Panc1 (cell line): Measurements from ENCODE around the gene PTK6. TPM values are rescaled to one million over a fixed set of nuclear protein-coding genes. Genes with fewer than 3 reads are reported as not detected.
A peak's percentile ranks its signal among the peaks of the same experiment; 100 is the strongest.

Experiments used
- ATAC-seq: fragments of 200-7000 bp; cut with Tn5 transposase; 2 replicates; pipeline ENCODE4 v1.9.1; 2020; ENCODE audit warnings: mild to moderate bottlenecking, moderate library complexity
- BruUV-seq: library from RNA; stranded (reverse); fragments of 400-500 nt; replicated peaks from 2 replicates; lab custom pipeline; 2021; lab: Mats Ljungman, UMichigan
- CTCF ChIA-PET: fragments of 300-600 bp; sonication (Branson Sonifier 250); formaldehyde crosslinking; loops from one replicate; lab custom pipeline; 2022; ENCODE audit warnings: antibody characterized with exemption; lab: Charles Lee
- POLR2A ChIA-PET: fragments of 300-600 bp; sonication (Branson Sonifier 250); formaldehyde crosslinking; loops from one replicate; lab custom pipeline; 2022; ENCODE audit warnings: antibody characterized with exemption; lab: Charles Lee
- DNase-seq: peaks from one replicate; pipeline ENCODE4 v3.0.0-alpha.2; 2010; ENCODE audit warnings: low read depth, low spot score
- H3K27ac ChIP-seq: 2 replicates; pipeline ENCODE4 v1.5.1; 2011; ENCODE audit warnings: mild to moderate bottlenecking, low read length, inconsistent platforms
- H3K27me3 ChIP-seq: fragments of 200-500 bp; sonication (Bioruptor generic); 2 replicates; pipeline ENCODE4 v1.6.0; 2014; ENCODE audit warnings: low read length, inconsistent platforms; ENCODE audit not compliant: control insufficient read depth, insufficient read depth
- H3K36me3 ChIP-seq: fragments of 200-500 bp; sonication (Bioruptor generic); 2 replicates; pipeline ENCODE4 v1.5.1; 2014; ENCODE audit warnings: inconsistent platforms, mild to moderate bottlenecking, low read length, moderate library complexity; ENCODE audit not compliant: control insufficient read depth, insufficient read depth
- H3K4me1 ChIP-seq: 2 replicates; pipeline ENCODE4 v1.5.1; 2011; ENCODE audit warnings: inconsistent platforms, mild to moderate bottlenecking, low read length, moderate library complexity; ENCODE audit not compliant: control insufficient read depth, insufficient read depth
- H3K4me3 ChIP-seq, 2 experiments: 2 replicates each; pipeline ENCODE4 v1.5.1; 2011 to 2012; ENCODE audit warnings: low read depth in 2 of 2, low read length in 2 of 2, mild to moderate bottlenecking in 2 of 2, inconsistent platforms in 1 of 2, moderate library complexity in 1 of 2
- H3K9me3 ChIP-seq: fragments of 200-500 bp; sonication (Bioruptor generic); 2 replicates; pipeline ENCODE4 v1.5.1; 2014; ENCODE audit warnings: low read depth, mild to moderate bottlenecking, inconsistent platforms, low read length, moderate library complexity; ENCODE audit not compliant: control insufficient read depth, insufficient read depth
- CTCF ChIP-seq: fragments of 450-650 bp; IDR thresholded peaks from 2 replicates; pipeline ENCODE4 v1.5.1; 2017; ENCODE audit warnings: mild to moderate bottlenecking
- POLR2AphosphoS5 ChIP-seq: IDR thresholded peaks from 2 replicates; pipeline ENCODE4 v1.6.1; 2012; ENCODE audit warnings: mild to moderate bottlenecking, low read depth, low read length, moderate library complexity
- REST ChIP-seq, 2 experiments: IDR thresholded peaks; 2 replicates each; pipeline ENCODE4 v1.6.1; 2011 to 2012; ENCODE audit warnings: low read depth in 2 of 2, control low read depth in 1 of 2, low read length in 1 of 2, mild to moderate bottlenecking in 1 of 2, moderate library complexity in 1 of 2; ENCODE audit not compliant: insufficient read depth in 1 of 2
- SIN3A ChIP-seq: IDR thresholded peaks from 2 replicates; pipeline ENCODE4 v1.6.1; 2012; ENCODE audit warnings: low read depth, mild to moderate bottlenecking, low read length, moderate library complexity, borderline replicate concordance; ENCODE audit not compliant: insufficient read depth
- TCF7L2 ChIP-seq: IDR thresholded peaks from 2 replicates; pipeline ENCODE4 v1.6.1; 2011; ENCODE audit warnings: mild to moderate bottlenecking, low read depth, low read length, inconsistent platforms
- in situ Hi-C: cut with HindIII; loops from 2 replicates; pipeline ENCODE4 v1.10.0; 2016; ENCODE audit warnings: low sequenced_read_pairs, low pct_unique_long_range_greater_than_20kb
- intact Hi-C: fragments of 100-400 bp; cut with micrococcal nuclease; formaldehyde crosslinking; loops from one replicate; pipeline ENCODE4 v1.10.0; 2022; ENCODE audit not compliant: unreplicated experiment
- total RNA-seq: library from RNA; stranded (reverse); gene quantifications from one replicate; pipeline ENCODE4 v1.2.1, GENCODE V29; 2021; ENCODE audit not compliant: unreplicated experiment

Gene PTK6
- total RNA-seq, 1 experiment from 2014 or later = 6.5 TPM

DNA sequence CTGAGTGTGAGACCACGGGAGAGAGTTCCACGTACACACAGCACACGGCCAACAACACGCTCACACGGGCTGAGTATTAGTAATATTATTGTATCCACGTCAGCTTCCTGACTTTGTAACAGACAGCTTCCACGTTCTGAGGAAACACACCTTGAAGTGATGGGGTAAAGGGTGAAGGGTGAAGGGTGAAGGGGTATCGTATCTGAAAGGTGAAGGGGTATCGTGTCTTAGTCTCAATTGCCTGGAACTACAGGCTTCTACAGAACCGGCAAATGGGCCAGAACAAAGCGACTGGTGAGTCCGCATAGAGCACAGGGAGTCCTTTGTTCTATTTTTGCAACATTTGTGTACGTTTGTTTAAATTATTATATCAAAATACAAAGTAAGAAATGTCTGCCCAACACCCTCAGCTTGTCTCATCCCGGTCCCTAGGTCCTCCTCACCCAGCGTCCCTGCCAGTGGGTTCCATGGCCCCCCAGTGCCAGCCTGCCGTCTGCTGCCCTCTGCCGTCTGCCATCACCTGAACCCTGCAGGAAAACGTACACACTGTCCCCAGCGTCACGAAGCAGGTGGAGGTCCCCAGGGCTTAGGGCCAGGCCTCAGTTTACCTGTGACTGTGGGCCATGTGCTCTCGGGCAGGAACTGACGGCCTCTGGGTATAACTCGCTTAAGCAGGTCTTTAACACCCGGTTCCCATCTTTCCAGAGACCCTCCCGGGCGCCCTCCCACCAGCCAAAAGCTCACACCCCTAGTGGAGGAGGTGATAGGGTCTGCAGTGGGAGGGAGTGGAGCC is 41.2 kb upstream of the PTK6 start:
- Histone ChIP-seq H3K27ac (no peak overlapping the region), H3K36me3 (peaks cover 3% of the 10 kb centered on the region; the same call in 1 of the 2 replicates), H3K4me3 (no peak overlapping the region), H3K27me3 (no peaks in the 10 kb centered on the region), H3K9me3 (no peaks in the 10 kb centered on the region), H3K4me1 (peaks cover 10% of the 10 kb centered on the region)
- ChIA-PET CTCF (no interaction called here), POLR2A (no interaction called here)
- TF ChIP-seq TCF7L2 (no peak), CTCF (peak; percentile 42)
- DNase-seq = no peak
- no peak for ATAC-seq
- in situ Hi-C loops = no loop called here
- BruUV-seq = no TSS peak
- intact Hi-C loops = no loop called here

DNA sequence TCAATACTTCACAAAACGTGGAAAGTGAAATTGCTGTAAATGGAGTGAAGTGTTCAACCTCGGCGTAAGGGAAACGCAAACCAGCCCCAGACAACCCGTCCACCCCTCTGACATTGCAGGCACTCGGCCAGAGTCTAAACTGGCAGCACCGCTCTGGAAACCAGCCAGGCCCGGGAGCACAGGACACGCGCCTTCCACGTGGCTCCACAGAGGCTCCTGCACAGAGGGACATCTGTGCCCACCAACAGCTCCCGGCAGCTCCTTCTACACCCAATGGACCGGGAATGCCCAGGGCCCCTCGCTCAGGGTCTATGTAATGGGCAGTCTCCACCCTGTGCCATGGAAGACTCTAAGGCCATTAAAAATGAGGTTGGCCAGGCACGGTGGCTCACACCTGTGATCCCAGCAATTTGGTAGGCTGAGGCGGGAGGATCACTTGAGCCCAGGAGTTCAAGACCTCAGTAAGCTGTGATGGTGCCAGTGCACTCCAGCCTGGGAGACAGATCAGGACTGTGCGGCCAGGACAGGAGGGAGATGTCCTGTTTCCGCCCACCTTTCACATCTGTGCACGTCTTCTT is 40.2 kb upstream of the PTK6 start:
- H3K36me3 ChIP-seq = peaks cover 3% of the 10 kb centered on the region; the same call in 1 of the 2 replicates
- H3K4me3 ChIP-seq = no peak overlapping the region
- no peaks in the 10 kb centered on the region for H3K9me3 ChIP-seq
- no TSS peak for BruUV-seq
- no peak overlapping the region for H3K27ac ChIP-seq
- in situ Hi-C loops (no loop called here), intact Hi-C loops (no loop called here)
- DNase-seq = no peak
- no peak for ATAC-seq
- peaks cover 14% of the 10 kb centered on the region for H3K4me1 ChIP-seq
- H3K27me3 ChIP-seq = no peaks in the 10 kb centered on the region
- ChIA-PET POLR2A (no interaction called here), CTCF (interaction anchor here (0.7 kb wide), 1 partner anchor 73 kb away, joined by 4 read pairs; no protein-coding TSS in a partner anchor)
- TF ChIP-seq CTCF = no peak

- Histone ChIP-seq H3K36me3 (peaks cover 3% of the 10 kb centered on the region; the same call in 1 of the 2 replicates), H3K4me1 (peaks cover 14% of the 10 kb centered on the region), H3K27me3 (no peaks in the 10 kb centered on the region), H3K27ac (no peak overlapping the region), H3K4me3 (no peak overlapping the region), H3K9me3 (no peaks in the 10 kb centered on the region)
- ATAC-seq (no peak), DNase-seq (no peak)
- CTCF ChIA-PET = no interaction called here
- intact Hi-C loops (no loop called here), in situ Hi-C loops (no loop called here)
- no peak for TF ChIP-seq CTCF
- no peak for TF ChIP-seq REST (IDR thresholded peaks at IDR 0.05; ENCODE audit: insufficient read depth in 1 of 2, low read depth in 2 of 2, low read length in 1 of 2)
- no peak for TF ChIP-seq TCF7L2
- no peak for TF ChIP-seq SIN3A
- TF ChIP-seq POLR2AphosphoS5 = no peak
- POLR2A ChIA-PET = interaction anchor here (0.6 kb wide), 2 partner anchors 13 to 28 kb away, joined by 3 to 9 read pairs; no protein-coding TSS in a partner anchor
- no TSS peak for BruUV-seq
Measured at GRCh38 chr20:63576311-63576710, 39.1 kb upstream of the PTK6 start.
